GM21360 (cell line): Measurements from ENCODE around the gene MSI2.
A peak's percentile ranks its signal among the peaks of the same experiment; 100 is the strongest.

ENCODE experiments used
- ATAC-seq: cut with Tn5 transposase; IDR thresholded peaks from one replicate; pipeline ENCODE4 v1.9.1; 2021; ENCODE audit warnings: mild to moderate bottlenecking, moderate library complexity; ENCODE audit not compliant: unreplicated experiment

MSI2 gene

DNA sequence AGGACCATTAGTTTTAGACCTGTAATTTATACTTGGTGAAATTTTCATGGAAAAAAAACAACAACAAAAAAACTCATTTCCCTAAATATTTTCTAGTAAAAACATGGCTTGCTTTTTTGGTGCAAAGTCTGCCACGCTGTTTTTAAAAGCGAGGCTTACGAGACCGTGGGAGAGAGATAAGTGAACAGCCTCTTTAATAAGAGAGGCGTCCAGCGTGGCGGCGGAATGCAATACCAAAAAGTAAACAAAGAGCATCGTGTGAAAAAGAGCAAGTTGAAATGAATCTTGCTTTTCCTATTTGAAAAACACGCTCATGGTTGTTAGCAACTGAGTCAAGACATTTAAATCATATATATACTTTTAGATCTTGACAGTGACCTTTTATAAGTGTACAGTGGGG is 10.5 kb upstream of the MSI2 start:
- no peak for ATAC-seq

DNA sequence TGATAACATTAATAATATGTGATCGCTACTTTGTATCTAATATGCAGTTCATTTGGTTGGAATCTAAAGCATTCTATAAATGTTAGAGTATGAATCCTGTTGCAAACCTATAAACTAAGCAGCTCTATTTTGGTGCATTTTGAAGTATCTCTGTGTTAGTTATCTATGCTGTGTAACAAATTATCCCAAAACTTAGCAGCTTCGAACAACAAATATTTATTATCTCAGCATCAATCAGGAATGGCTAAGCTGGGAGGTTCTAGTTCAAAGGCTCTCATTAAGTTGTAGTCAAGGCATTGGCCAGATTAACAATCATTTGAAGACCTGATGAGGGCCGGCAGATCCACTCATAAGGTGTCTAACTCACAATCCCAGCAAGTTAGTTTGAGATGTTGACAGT is 10.1 kb upstream of the MSI2 start:
- no peak for ATAC-seq

DNA sequence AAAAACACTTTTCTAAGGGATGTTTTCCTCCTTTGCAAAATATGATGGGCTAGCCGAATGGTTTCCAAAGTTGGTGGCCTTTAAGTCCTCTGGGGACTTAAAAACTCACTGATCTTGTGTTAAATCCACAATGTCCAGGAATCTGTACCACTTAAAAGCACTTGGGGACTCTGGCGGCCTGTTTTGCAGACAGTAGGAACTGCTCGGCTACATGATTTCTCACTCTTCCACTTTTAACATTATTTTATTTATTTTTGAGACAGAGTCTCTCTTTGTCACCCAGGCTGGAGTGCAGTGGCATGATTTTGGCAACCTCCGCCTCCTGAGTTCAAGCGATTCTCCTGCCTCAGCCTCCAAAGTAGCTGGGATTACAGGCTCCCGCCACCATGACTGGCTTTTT is 9.1 kb upstream of the MSI2 start:
- no peak for ATAC-seq

DNA sequence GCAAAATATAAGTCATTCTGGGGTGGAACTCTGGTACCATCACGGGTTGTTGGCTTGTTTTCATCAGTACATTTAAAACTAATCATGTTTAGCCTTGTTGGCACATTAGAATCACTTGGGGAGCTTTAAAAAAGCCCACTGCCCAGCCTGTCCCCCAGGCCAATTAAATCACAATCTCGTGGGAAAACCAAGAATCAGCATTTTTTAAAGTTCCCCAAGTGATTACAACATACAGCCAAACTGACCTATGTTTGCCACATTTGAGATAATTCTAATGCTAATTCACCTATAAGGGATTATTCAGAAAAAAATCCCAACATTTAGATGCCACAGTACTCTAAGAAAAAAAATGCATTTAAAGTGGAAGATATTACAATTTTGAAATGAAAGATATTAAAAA is 8.4 kb upstream of the MSI2 start:
- no peak for ATAC-seq

DNA sequence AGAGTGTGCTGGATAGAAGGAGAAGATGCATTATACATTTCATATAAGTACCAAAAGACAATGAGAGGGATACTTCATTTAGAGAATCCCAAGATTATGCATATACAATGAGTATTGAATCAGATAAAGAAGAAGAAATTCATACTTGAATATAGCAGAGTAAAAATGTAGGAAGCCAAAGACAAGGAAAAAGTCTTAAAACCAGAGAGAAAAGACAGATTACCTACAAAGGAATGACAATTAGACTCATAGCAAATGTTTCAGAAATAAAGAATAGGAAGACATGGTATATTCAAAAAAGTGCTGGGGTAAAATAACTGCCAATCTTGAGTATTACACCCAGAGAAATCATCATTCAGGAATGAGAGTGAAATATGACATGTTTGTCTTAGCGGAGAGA is 6.8 kb upstream of the MSI2 start:
- no peak for ATAC-seq

DNA sequence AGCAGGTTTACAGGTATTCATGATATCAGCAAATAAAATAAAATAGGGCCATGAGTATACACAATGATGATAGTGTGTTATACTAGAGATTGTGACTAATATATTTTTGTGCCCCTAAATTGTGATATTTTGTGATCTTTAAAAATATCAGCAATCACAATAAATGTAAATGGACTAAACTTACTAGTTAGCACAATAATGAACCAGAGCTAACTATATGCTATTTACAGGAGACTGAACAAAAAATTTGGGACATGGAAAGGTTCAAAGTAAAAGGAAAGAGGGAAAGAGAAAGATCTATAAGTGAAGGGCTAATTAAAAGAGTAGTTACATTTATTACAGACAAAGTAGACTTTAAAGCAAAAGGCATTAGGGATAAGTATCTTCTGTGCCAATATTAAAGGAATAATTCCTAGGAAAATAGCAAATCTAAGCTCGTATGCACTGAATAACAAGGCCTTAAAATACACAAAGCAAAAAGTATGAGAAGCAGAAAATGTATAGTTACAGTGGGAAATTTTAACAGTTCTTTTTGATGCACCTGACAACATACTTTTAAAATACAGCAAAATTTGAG is 5.0 kb upstream of the MSI2 start:
- no peak for ATAC-seq

DNA sequence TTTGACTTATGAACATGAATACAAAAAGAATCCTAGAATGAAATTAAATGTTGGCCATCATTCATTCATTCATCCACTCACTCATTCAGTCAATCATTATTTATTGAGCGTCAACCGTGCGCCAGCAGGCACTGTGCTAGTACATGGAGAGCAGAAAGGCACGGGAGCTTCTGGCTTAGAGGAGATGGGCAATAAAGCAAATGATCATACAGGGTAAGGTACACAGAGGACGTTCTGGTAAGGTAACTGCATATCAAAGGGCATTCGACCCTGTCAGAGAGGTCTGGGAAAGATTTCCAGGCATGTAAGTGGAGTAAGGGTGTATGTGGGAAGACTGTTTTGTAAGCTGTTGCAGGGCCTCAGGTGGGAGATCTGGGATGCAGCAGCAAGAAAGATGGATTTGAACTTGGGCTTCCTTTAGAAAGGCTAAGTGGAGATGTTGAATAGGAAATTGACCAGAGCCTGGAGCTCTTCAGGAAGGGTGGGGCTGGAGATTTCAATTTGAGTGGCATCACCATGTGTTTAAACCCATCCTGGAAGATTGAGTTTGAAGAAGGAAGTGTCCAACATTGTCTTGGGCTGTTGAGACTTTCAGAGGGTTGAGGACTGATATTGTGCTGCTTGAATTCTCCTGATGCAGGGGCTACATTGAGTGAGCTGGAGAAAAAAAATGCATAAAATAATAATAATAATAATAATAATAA is 2.8 kb upstream of the MSI2 start:
- ATAC-seq, result no peak

DNA sequence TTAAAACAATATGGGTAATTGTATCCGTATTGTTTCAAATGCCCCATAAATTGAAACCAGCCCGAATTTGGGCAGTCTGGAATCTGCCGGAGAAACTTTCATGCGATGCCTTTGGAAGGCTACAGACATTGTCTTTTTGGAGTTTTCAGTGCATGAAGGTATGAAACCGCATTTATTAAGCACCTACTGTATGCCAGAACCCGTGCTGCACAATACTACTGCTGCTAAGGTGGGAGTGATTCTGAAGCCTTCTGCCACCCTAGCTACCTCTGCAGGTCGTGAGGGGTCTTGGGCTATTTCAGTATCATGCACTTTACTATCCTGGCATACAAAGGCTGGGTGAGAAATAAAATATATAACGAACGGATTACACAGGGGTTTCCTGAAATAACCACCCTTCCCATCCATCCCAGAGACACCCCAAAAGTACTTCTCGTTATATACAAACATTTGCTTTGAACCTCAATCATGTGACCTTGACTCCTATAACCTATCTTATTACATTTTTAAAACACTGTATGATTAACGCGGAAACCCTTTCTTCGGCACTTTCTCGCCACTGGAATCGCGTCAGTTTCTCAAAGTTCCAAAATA is 1.0 kb upstream of the MSI2 start:
- no peak for ATAC-seq

DNA sequence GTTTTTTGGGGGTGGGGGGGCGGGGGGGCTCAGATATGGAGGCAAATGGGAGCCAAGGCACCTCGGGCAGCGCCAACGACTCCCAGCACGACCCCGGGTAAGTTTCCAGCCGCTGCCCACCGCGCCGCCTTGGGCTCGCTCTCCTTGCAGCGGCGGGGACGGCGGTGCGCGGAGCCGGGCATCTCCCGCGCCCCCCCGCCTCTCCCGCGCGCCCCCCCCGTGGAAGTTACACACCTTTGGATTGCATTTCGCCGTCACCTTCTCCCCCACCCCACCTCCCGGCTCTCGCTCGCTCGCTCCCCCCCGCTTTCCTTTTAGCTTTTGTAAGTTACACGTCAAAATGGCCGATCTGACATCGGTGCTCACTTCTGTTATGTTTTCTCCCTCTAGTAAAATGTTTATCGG is 387 bp downstream of the MSI2 start:
- peak; percentile 23 for ATAC-seq

DNA sequence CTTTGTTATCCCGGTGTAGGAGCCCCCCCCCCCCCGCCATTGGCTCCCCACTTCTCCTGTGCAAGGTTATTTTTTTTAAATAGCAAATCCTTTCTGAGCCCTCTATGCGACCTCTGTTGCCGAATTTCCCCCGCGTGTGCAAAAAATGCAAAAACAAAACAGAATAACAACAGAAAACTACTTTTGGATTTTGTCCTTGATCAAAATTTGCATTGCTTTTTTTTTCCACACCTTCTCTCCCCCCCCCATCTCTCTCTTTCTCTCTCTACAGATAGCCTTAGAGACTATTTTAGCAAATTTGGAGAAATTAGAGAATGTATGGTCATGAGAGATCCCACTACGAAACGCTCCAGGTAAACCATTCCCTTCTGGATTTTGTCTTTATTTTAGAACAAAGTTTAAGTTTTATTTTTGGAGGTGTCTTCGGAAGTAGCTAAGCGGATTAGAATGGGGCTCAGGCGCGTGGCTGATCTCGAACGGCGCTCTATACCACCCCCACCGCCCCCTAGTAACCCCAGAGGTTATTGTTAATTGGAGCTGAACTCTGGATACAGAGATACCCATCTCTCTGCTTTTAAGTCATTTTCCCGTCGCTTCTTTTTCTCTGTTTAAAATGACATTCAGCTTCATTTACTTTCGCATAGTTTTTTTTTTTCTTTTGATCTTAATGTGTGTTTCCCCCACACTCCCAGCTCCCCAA is 1.0 kb downstream of the MSI2 start:
- no peak for ATAC-seq

DNA sequence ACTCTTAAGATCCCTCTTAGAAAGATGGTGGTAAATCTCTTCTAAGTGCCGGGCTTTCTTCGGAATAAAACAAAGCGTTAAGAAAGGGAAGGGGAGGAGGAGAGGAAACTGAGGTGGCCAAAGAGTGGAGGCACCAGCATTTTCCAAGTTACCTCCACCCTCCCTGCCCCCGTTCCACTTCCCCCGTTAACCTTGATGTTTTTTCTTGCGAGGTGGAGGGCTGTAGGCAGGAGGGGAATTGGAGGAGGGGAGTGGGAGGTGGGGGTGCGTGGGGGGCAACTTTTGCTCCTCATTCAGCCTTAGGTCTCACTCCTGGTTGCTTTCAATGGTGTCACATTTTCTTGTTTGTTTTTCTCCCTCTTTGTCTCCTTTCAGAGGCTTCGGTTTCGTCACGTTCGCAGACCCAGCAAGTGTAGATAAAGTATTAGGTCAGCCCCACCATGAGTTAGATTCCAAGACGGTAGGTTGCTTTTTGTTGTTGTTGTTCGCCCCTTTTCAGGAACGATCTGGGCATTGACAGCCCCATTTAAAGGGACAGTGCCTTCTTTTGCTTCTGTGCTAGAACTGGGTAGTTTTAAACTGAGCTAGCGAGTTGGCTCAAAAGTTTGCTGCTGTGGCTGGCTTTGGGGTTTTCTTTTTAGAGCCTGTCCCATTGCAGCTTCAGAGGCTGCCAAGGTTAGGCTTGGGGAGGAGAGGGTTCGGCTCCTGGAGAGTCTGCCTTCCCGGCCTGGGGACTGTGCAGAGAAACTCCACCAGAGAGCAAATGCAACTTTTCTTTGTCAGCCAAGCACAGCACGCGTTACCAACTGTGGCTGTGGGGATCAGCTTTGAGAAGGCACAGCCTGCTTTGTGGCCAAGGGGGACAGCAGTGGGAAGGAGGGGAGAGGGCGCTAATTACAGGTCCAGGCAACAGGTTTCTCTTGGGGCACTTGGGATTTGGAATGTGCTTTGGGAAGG is 1.9 kb downstream of the MSI2 start:
- no peak for ATAC-seq

DNA sequence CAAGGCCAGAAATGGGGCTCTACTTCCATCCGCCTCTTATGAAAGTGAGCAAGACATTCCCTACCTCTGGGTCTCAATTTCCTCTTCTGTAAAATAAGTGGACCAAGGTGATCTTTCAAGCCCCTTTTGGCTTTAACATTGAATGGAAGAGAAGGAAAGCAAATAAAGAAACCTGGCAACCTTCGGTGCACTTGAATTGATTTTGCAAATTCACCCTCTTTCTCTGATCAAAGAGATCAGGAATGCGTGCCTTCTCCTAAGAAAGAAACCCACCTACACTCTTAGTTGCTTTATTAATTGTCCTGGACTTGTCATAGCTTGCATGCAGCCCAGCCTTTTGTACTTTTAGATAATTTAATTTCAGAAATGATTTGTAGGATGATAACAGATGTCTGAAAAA is 3.0 kb downstream of the MSI2 start:
- ATAC-seq, result no peak

DNA sequence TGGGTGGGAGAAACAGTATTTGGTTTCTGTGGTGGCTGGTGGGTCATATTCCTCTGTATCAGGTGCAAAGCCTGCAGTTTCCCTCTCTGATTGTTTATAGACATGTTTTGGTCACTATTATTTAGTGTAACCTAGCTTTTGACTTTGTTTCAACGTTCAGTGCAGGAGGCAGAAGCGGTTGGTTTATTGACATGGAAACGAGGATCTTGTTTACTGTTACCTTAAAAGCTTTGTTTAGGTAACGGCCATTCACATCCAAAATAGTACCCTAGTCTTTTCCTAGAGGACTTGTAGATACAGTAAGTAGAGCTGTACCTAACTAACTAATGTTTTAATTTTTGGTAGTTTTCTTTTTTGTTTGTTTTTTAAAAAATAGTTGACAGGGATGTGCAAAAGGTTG is 3.5 kb downstream of the MSI2 start:
- no peak for ATAC-seq

DNA sequence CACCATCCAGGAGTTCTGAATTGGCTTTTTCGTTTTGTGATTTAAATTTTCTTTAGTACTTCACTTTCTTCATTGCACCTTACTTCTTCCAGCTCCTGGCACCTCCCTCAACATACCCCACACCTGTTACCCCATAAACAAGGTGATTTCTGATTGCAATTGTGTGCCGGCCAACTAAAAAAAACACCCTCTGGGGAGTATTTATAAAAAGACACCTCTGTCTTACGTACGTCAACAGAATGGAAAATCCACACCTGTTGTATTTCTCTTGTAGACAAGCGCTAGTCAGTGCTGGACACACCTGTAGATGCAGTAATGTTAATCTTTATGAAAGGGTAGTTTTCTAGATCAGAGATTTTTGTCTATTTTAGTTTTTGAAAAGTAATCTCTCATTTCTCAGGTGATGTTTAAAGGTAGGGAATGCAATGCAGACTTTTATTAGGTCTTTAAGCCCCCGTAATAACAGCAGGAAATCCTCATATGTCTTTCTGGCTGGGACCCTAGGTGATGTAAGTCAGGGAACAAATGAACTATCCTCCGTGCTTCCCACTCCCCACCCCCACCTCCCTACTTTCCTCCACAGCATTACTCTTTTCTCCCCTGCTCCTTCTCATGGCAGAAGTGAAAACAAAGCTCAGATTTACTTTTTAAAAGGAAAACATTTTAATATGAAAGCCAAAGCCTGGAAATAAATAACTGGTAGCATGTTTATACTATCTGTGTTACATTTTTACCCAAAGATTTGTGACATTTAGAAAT is 4.2 kb downstream of the MSI2 start:
- no peak for ATAC-seq

DNA sequence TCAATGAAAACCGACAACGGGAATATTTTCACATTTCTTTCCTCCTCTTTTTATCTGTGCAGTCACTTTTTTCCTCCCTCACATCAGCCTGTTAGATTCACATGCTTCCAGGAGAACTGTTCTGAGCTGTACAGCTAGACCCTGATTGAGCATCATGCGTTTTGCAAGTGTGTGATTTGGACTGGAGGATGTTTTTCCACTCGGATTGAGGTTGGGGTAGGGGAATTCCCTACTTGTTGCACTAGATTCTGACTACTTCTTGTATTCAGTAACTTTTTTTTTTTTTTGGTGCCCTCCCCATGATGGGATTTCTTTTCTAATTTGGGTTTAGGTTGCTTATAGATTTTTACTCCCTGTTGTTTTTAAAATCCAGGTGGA is 4.8 kb downstream of the MSI2 start:
- no peak for ATAC-seq

DNA sequence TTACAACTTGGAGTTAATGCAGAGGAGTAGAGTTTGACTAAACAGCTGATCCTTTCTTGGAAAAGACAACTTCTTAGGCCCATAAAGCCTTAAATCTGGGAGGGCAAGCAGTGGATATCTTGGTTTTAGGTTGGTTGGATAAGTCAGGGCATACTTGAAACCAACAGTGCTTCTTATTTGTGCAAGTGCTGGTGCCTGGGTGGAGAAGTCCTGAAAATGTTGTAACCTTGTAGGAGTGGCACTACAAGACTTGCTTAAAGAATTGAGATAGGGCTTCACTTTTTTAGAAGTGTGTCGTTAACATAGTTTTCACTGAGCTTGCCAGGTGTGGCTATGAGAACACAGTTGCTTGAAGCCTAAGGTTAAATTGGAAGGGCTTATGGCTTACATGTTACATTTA is 6.2 kb downstream of the MSI2 start:
- ATAC-seq, result no peak

DNA sequence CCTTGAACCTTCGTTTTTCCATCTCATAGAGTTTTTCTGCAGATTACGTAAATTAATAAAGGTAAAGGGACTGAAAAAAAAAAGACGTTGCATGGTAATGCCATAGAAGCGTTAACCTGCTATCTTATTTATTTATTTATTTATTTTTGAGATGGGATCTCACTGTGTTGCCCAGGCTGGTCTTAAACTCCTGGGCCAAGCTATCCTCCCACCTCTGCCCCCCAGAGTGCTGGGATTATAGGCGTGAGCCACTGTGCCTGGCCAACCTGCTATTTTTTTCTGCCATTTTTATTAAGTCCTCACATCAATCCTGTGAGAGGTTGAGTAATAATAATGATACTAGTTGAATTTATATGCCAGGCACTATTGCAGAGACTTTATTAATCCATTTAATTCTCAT is 7.9 kb downstream of the MSI2 start:
- ATAC-seq, result no peak

DNA sequence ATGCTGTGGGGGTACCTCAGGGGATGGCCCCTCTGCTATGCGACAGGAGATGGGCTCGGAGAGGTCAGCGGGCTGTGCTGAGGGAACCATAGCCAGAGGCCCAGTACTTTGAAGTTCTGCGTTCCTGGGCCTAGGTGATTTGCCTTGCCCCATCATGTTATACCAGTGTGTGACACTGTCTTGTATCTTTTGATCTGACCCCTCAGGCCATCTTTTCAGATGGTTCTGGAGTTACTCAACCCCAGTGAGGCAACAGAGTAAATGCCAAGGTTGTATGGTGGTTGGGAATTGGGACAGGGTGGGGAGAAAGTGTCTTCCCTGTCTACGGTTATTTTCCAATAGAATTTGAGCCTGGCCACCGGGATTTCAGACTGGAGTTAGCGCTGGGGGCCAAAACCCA is 8.5 kb downstream of the MSI2 start:
- ATAC-seq, result no peak

DNA sequence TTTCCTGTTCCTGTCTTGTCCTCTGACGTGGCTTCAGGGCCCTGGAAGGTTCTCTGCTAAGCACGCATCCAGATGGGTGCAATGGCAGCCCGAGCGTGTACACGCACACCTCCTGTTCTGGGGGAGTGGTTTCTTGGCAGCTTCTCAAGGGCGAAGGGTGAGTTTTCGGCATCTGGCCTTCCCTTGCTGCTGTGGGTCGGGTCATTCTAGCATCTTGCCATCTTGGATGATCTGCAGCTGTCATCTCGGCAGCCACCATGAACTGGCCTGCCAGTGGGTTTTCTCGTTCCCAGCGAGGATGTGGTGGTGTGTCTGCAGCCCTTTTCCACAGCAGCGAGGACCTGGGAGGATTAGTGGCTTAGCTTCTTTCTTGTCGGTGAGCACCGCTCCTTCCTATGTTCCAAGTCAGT is 10.6 kb downstream of the MSI2 start:
- ATAC-seq, result no peak

DNA sequence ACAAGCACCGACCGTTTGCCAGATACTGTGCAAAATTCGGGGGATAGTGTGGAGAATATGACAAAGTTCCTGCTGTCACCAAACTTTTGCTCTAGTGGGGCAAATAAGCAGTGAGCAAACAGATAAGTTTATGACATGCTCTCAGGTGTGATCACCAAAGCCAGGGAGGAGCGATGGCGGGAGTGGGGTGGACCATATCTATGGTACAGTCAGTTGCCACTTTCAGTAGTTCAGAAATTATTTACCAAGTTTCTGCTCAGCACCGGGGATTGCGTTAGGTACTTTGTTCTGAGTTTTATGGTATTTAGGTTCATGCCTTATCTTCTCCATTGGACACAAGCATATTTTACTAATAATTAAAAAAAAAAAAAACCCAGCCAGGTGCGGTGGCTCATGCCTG is 11.9 kb downstream of the MSI2 start:
- no peak for ATAC-seq
